ENCODE data around the gene CACNA1C. TPM values are rescaled to one million over a fixed set of nuclear protein-coding genes. Genes with fewer than 3 reads are reported as not detected.

Gene CACNA1C
- total RNA-seq, 4 donors from 2014 or later: 9.7 to 42.1 (median 18.1) TPM

- Histone ChIP-seq H3K4me1 (no peaks in the 10 kb centered on the region), H3K36me3 (no peaks in the 10 kb centered on the region), H3K27me3 (no peaks in the 10 kb centered on the region), H3K9me3 (no peaks in the 10 kb centered on the region), H3K27ac (no peak overlapping the region), H3K4me3 (no peak overlapping the region)
- DNase-seq: no peak
- TF ChIP-seq, protein P1, sequence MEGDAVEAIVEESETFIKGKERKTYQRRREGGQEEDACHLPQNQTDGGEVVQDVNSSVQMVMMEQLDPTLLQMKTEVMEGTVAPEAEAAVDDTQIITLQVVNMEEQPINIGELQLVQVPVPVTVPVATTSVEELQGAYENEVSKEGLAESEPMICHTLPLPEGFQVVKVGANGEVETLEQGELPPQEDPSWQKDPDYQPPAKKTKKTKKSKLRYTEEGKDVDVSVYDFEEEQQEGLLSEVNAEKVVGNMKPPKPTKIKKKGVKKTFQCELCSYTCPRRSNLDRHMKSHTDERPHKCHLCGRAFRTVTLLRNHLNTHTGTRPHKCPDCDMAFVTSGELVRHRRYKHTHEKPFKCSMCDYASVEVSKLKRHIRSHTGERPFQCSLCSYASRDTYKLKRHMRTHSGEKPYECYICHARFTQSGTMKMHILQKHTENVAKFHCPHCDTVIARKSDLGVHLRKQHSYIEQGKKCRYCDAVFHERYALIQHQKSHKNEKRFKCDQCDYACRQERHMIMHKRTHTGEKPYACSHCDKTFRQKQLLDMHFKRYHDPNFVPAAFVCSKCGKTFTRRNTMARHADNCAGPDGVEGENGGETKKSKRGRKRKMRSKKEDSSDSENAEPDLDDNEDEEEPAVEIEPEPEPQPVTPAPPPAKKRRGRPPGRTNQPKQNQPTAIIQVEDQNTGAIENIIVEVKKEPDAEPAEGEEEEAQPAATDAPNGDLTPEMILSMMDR (IDR thresholded peaks at IDR 0.05): no peak
- no peak for TF ChIP-seq POLR2A (IDR thresholded peaks at IDR 0.05)
These were observed 363.4 kb downstream of the CACNA1C start for GRCh38 chr12:2416158-2416557.

GRCh38 chr12:2417481-2418160 lies 364.8 kb downstream of the CACNA1C start:
- TF ChIP-seq, protein P1 (IDR thresholded peaks at IDR 0.05): no peak
- TF ChIP-seq POLR2A (IDR thresholded peaks at IDR 0.05): no peak
- Histone ChIP-seq H3K27me3 (no peaks in the 10 kb centered on the region), H3K36me3 (no peaks in the 10 kb centered on the region), H3K27ac (no peak overlapping the region), H3K4me3 (no peak overlapping the region), H3K9me3 (no peaks in the 10 kb centered on the region), H3K4me1 (no peaks in the 10 kb centered on the region)
- no peak for DNase-seq

DNA sequence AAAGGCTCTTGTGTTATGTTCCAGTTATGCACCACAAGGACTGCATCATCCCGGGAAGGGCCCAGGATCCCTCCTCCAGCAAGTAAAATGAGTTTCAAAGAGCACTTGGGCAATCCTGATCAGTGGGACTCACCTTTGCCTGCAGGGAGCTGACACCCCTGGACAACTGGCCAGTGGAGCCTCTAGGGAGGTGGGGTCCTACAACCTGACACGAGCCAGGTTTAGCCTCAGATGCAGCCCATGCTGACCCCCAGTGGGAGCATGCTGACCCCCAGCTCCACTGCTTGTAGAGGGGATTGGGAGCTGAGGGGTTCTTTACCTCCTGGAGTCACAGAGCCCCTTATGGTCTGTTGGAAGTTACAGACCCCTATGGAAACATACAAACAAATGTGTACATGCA lies 365.8 kb downstream of the CACNA1C start:
- Histone ChIP-seq H3K27ac (no peak overlapping the region), H3K4me1 (no peaks in the 10 kb centered on the region), H3K27me3 (no peaks in the 10 kb centered on the region), H3K9me3 (no peaks in the 10 kb centered on the region), H3K36me3 (no peaks in the 10 kb centered on the region), H3K4me3 (no peak overlapping the region)
- no peak for DNase-seq
- TF ChIP-seq, protein P1 (IDR thresholded peaks at IDR 0.05): no peak
- no peak for TF ChIP-seq POLR2A (IDR thresholded peaks at IDR 0.05)

GRCh38 chr12:2422591-2422990 lies 369.8 kb downstream of the CACNA1C start:
- Histone ChIP-seq H3K27ac (no peak overlapping the region), H3K27me3 (no peaks in the 10 kb centered on the region), H3K4me3 (no peak overlapping the region), H3K36me3 (no peaks in the 10 kb centered on the region), H3K4me1 (no peaks in the 10 kb centered on the region), H3K9me3 (no peaks in the 10 kb centered on the region)
- no peak for DNase-seq
- TF ChIP-seq POLR2A (IDR thresholded peaks at IDR 0.05): no peak
- TF ChIP-seq, protein P1 (IDR thresholded peaks at IDR 0.05): no peak

- no peak for DNase-seq
- no peaks in the 10 kb centered on the region for H3K27me3 ChIP-seq
- no peak overlapping the region for H3K4me3 ChIP-seq
- peak overlapping the region in 1 of 4 donors; percentile 44 for H3K27ac ChIP-seq
- H3K9me3 ChIP-seq: no peaks in the 10 kb centered on the region
- peaks cover 0 to 8% (median 0%) of the 10 kb centered on the region in 4 donors for H3K4me1 ChIP-seq
- TF ChIP-seq, protein P1 (IDR thresholded peaks at IDR 0.05): no peak
- TF ChIP-seq POLR2A (IDR thresholded peaks at IDR 0.05): no peak
- no peaks in the 10 kb centered on the region for H3K36me3 ChIP-seq
These were observed 376.2 kb downstream of the CACNA1C start for GRCh38 chr12:2429032-2429431.
